ENCODE results near the gene HRAS. TPM values are rescaled to one million over a fixed set of nuclear protein-coding genes. Genes with fewer than 3 reads are reported as not detected.

Gene HRAS
- total and polyA plus RNA-seq, 2 of the 13 experiments (the other 11 are each of a cell fraction or from before 2014, with no cell fraction given) = 32.9 to 50.0 TPM

GRCh38 chr11:561148-562003 is 26.0 kb upstream of the HRAS start (continued):
- peak; percentile 61; the same call in 1 of the 2 replicates for TF ChIP-seq ZNF142 (CRISPR knock-in tag; IDR thresholded peaks at IDR 0.05)
- TF ChIP-seq AHR (CRISPR knock-in tag; IDR thresholded peaks at IDR 0.05) = no peak
- no peak for TF ChIP-seq KLF16 (CRISPR knock-in tag; IDR thresholded peaks at IDR 0.05)
- no peak for TF ChIP-seq ZNF530 (CRISPR knock-in tag; IDR thresholded peaks at IDR 0.05; ENCODE audit: low read depth)
- no peak for TF ChIP-seq SMAD1 (CRISPR knock-in tag; IDR thresholded peaks at IDR 0.05; ENCODE audit: borderline replicate concordance, low read depth)
- TF ChIP-seq ZNF616 (CRISPR knock-in tag; IDR thresholded peaks at IDR 0.05; ENCODE audit: low read depth) = no peak; the same call in 1 of the 2 replicates
- TF ChIP-seq ZSCAN22 (CRISPR knock-in tag; IDR thresholded peaks at IDR 0.05) = no peak
- peak; percentile 27; the same call in 1 of the 2 replicates for TF ChIP-seq ZFP82 (CRISPR knock-in tag; IDR thresholded peaks at IDR 0.05; ENCODE audit: borderline replicate concordance)
- TF ChIP-seq ATF1 (CRISPR knock-in tag; IDR thresholded peaks at IDR 0.05) = no peak
- no peak for TF ChIP-seq ZNF646 (CRISPR knock-in tag; IDR thresholded peaks at IDR 0.05)
- no peak for TF ChIP-seq SMAD9 (CRISPR knock-in tag; IDR thresholded peaks at IDR 0.05)
- TF ChIP-seq ATF4 (CRISPR knock-in tag; IDR thresholded peaks at IDR 0.05) = no peak
- TF ChIP-seq TFDP1 (CRISPR knock-in tag; IDR thresholded peaks at IDR 0.05; ENCODE audit: borderline replicate concordance) = no peak
